Measurements from ENCODE around the gene GLI1. TPM values are rescaled to one million over a fixed set of nuclear protein-coding genes. Genes with fewer than 3 reads are reported as not detected.

GLI1 gene
- total and polyA plus RNA-seq, 10 donors: 0.46 to 3.6 (median 1.0) TPM

GRCh38 chr12:57475271-57476161, 15.9 kb downstream of the GLI1 start:
- Histone ChIP-seq H3K27ac (peak overlapping the region; percentile 87 to 96 (median 93)), H3K27me3 (replicated peaks in 1 of 7) (peaks cover 0 to 18% (median 0%) of the 10 kb centered on the region in 7 donors), H3K4me3 (peak overlapping the region; percentile 39 to 89 (median 61)), H3K4me1 (peaks cover 26 to 100% (median 81%) of the 10 kb centered on the region in 6 donors), H3K9me3 (no peaks in the 10 kb centered on the region), H3K36me3 (peaks cover 0 to 58% (median 45%) of the 10 kb centered on the region in 6 donors)
- intact Hi-C loops (cut with DNase I; ENCODE audit: low total_unique reads): no loop called here
- peak; percentile 82 for DNase-seq
- TF ChIP-seq POLR2AphosphoS5 (IDR thresholded peaks at IDR 0.05): no peak
- TF ChIP-seq POLR2A (IDR thresholded peaks at IDR 0.05): no peak
- no peak for TF ChIP-seq CTCF (IDR thresholded peaks at IDR 0.05 in 8 of 11, conservative IDR thresholded peaks at IDR 0.05 in 3 of 11)
- WGBS, 5 donors: 37 to 49% (median 42%) methylated on average over 40 to 84 of the region's 84 CpGs

GRCh38 chr12:57476162-57476992, 16.8 kb downstream of the GLI1 start:
- TF ChIP-seq CTCF (IDR thresholded peaks at IDR 0.05 in 8 of 11, conservative IDR thresholded peaks at IDR 0.05 in 3 of 11): peak in 10 of 11 experiments; percentile 28 to 76 (median 52)
- no peak for TF ChIP-seq POLR2A (IDR thresholded peaks at IDR 0.05)
- TF ChIP-seq POLR2AphosphoS5 (IDR thresholded peaks at IDR 0.05): peak; percentile 42 to 75 (median 52)
- Histone ChIP-seq H3K4me3 (peak overlapping the region; percentile 39 to 89 (median 61)), H3K36me3 (peaks cover 0 to 49% (median 38%) of the 10 kb centered on the region in 6 donors), H3K4me1 (peaks cover 31 to 100% (median 85%) of the 10 kb centered on the region in 6 donors), H3K9me3 (no peaks in the 10 kb centered on the region), H3K27ac (peak overlapping the region; percentile 87 to 96 (median 93)), H3K27me3 (replicated peaks in 1 of 7) (peaks cover 0 to 18% (median 0%) of the 10 kb centered on the region in 7 donors)
- intact Hi-C loops (cut with DNase I; ENCODE audit: low total_unique reads): no loop called here
- DNase-seq: peak; percentile 94
- WGBS, 5 donors: 6 to 14% (median 8%) methylated on average over 23 to 29 of the region's 29 CpGs

GRCh38 chr12:57476993-57477709, 17.6 kb downstream of the GLI1 start:
- intact Hi-C loops (cut with DNase I; ENCODE audit: low total_unique reads): no loop called here
- 13 to 37% (median 24%) methylated on average over 12 to 15 of the region's 15 CpGs for WGBS, 5 donors
- TF ChIP-seq POLR2AphosphoS5 (IDR thresholded peaks at IDR 0.05): peak in 1 of 3 donors; percentile 19
- no peak for TF ChIP-seq POLR2A (IDR thresholded peaks at IDR 0.05)
- TF ChIP-seq CTCF (IDR thresholded peaks at IDR 0.05 in 8 of 11, conservative IDR thresholded peaks at IDR 0.05 in 3 of 11): no peak
- H3K36me3 ChIP-seq: peaks cover 0 to 42% (median 31%) of the 10 kb centered on the region in 6 donors
- DNase-seq: peak; percentile 87
- H3K27ac ChIP-seq: peak overlapping the region; percentile 87 to 96 (median 93)
- H3K27me3 ChIP-seq (replicated peaks in 1 of 7): peaks cover 0 to 18% (median 0%) of the 10 kb centered on the region in 7 donors
- no peaks in the 10 kb centered on the region for H3K9me3 ChIP-seq
- peak overlapping the region; percentile 39 to 89 (median 61) for H3K4me3 ChIP-seq
- H3K4me1 ChIP-seq: peaks cover 31 to 100% (median 83%) of the 10 kb centered on the region in 6 donors
